ENCODE results near the gene ITGA4.

ITGA4 gene

GRCh38 chr2:181576431-181576830, 119.2 kb downstream of the ITGA4 start:
- DNase-seq = no peak

- DNase-seq = no peak
Measured at GRCh38 chr2:181578829-181579228, 121.6 kb downstream of the ITGA4 start.

GRCh38 chr2:181581534-181581933, 124.3 kb downstream of the ITGA4 start:
- no peak for DNase-seq

GRCh38 chr2:181585732-181586131, 128.5 kb downstream of the ITGA4 start:
- DNase-seq = peak; percentile 65
